Erythroblast (primary cell): ENCODE data around the gene CHAC2.

Experiments
- GATA1 ChIP-seq: IDR thresholded peaks from 2 replicates; pipeline ENCODE4 v1.6.1; 2011; ENCODE audit warnings: low read depth, mild to moderate bottlenecking, control low read depth, low read length, moderate library complexity
- POLR2A ChIP-seq: IDR thresholded peaks from 2 replicates; pipeline ENCODE4 v1.6.1; 2011; ENCODE audit warnings: mild to moderate bottlenecking, low read length

DNA sequence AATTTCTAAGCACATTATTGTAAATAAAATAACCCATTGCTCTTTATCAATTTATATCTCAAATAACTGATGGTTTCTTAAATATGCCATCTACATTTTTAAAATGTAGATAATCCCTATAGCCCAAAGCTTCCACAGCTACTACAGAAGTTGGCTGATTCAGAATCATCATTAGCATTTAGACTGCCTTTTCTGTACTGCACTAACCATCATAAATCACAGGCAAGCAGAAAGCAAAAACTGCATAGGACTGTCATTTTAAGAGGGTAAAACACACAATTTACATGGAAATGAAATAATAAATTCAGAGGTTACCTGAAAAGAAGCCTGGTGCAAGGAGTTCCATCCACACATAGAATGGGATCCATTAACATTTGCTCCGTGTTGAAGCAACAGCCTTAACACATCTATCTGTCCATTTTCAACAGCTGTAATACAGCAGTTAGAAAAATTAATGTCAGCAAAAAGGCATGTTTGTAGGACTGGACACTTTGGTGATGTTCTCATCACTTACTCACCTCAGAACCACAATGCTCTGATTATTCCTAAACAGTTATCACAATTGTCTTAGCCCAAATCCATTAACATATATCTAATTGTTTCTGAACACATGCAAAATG lies 38.4 kb upstream of the CHAC2 start:
- TF ChIP-seq POLR2A: no peak
- TF ChIP-seq GATA1: no peak
